ENCODE results near the gene MACROD2. TPM values are rescaled to one million over a fixed set of nuclear protein-coding genes. Genes with fewer than 3 reads are reported as not detected.

MACROD2 gene
- total RNA-seq, 4 donors from 2014 or later: 1.8 to 4.8 (median 2.9) TPM

DNA sequence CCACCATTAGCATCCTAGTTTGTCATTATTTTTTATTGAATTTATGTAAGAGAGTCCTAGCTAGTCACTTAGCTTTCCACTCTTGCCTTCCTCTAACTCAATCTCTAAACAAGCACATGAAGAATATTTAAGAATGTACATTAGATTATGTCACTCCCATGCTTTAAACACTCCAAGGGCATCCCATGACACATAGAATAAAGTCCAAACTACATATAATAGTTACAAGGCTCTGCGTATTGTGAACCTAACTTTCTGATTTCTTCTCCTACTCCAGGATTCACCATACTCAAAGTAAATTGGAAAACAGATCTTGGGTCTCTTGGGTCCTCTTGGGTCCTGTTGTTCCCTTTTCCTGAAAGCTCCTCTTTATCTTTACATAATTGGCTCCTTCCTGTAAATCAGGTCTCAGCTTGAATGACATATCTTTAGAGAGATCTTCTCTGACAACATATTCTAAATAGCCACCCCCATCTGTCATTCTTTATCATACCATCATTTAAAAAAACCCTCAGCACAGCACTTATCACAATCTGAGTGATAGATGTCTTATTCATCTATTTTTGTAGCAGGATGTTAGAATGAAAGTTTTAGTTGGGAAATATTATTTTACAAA lies 1384.5 kb downstream of the MACROD2 start:
- DNase-seq: no peak
- no peak overlapping the region for H3K27ac ChIP-seq
- H3K36me3 ChIP-seq: no peaks in the 10 kb centered on the region
- H3K9me3 ChIP-seq: no peaks in the 10 kb centered on the region
- intact Hi-C loops (cut with DNase I): no loop called here
- H3K4me3 ChIP-seq: no peak overlapping the region
- 95 to 100% methylated on average over 1 of the region's 1 CpG for WGBS, 2 donors
- no peaks in the 10 kb centered on the region for H3K27me3 ChIP-seq
- TF ChIP-seq, protein P1, sequence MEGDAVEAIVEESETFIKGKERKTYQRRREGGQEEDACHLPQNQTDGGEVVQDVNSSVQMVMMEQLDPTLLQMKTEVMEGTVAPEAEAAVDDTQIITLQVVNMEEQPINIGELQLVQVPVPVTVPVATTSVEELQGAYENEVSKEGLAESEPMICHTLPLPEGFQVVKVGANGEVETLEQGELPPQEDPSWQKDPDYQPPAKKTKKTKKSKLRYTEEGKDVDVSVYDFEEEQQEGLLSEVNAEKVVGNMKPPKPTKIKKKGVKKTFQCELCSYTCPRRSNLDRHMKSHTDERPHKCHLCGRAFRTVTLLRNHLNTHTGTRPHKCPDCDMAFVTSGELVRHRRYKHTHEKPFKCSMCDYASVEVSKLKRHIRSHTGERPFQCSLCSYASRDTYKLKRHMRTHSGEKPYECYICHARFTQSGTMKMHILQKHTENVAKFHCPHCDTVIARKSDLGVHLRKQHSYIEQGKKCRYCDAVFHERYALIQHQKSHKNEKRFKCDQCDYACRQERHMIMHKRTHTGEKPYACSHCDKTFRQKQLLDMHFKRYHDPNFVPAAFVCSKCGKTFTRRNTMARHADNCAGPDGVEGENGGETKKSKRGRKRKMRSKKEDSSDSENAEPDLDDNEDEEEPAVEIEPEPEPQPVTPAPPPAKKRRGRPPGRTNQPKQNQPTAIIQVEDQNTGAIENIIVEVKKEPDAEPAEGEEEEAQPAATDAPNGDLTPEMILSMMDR (IDR thresholded peaks at IDR 0.05): no peak
- no peak for TF ChIP-seq POLR2A (IDR thresholded peaks at IDR 0.05)
- H3K4me1 ChIP-seq: no peaks in the 10 kb centered on the region

GRCh38 chr20:15380770-15381169 lies 1385.5 kb downstream of the MACROD2 start:
- intact Hi-C loops (cut with DNase I): no loop called here
- Histone ChIP-seq H3K4me1 (no peaks in the 10 kb centered on the region), H3K27me3 (no peaks in the 10 kb centered on the region), H3K4me3 (no peak overlapping the region), H3K27ac (no peak overlapping the region), H3K36me3 (no peaks in the 10 kb centered on the region), H3K9me3 (no peaks in the 10 kb centered on the region)
- WGBS, 2 donors: 43 to 58% methylated on average over 1 of the region's 1 CpG
- no peak for DNase-seq
- TF ChIP-seq, protein P1 (IDR thresholded peaks at IDR 0.05): no peak
- TF ChIP-seq POLR2A (IDR thresholded peaks at IDR 0.05): no peak

GRCh38 chr20:15387228-15387627 lies 1391.9 kb downstream of the MACROD2 start:
- H3K4me3 ChIP-seq: no peak overlapping the region
- H3K36me3 ChIP-seq: no peaks in the 10 kb centered on the region
- H3K27me3 ChIP-seq: no peaks in the 10 kb centered on the region
- H3K27ac ChIP-seq: no peak overlapping the region
- TF ChIP-seq, protein P1 (IDR thresholded peaks at IDR 0.05): no peak
- TF ChIP-seq POLR2A (IDR thresholded peaks at IDR 0.05): no peak
- H3K9me3 ChIP-seq: no peaks in the 10 kb centered on the region
- H3K4me1 ChIP-seq: no peaks in the 10 kb centered on the region
- no peak for DNase-seq
- intact Hi-C loops (cut with DNase I): no loop called here

DNA sequence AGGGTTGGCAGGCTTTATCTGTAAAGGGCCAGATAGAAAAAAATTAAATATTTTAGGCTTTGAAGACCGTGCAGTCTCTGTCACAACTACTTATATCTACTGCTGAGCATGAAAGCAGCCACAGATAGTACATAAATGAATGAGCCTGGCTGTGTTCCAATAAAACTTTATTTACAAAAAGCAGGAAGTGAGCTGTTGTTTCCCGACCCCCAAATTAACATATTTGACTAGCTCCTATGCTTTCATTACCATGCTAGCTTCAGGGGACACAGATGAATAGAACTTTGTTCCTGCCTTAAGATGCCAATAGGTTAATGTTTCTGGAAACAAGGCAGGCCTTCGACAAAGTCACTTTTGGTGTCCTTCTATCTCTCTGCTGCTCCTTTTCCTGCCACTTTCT lies 1400.1 kb downstream of the MACROD2 start:
- Histone ChIP-seq H3K9me3 (no peaks in the 10 kb centered on the region), H3K4me1 (no peaks in the 10 kb centered on the region), H3K4me3 (no peak overlapping the region), H3K27me3 (no peaks in the 10 kb centered on the region), H3K36me3 (no peaks in the 10 kb centered on the region), H3K27ac (no peak overlapping the region)
- WGBS, 2 donors: 57 to 75% methylated on average over 3 of the region's 3 CpGs
- no peak for DNase-seq
- TF ChIP-seq, protein P1 (IDR thresholded peaks at IDR 0.05): no peak
- no peak for TF ChIP-seq POLR2A (IDR thresholded peaks at IDR 0.05)
- intact Hi-C loops (cut with DNase I): no loop called here

GRCh38 chr20:15396026-15396425 lies 1400.7 kb downstream of the MACROD2 start:
- intact Hi-C loops (cut with DNase I): no loop called here
- H3K4me3 ChIP-seq: no peak overlapping the region
- H3K9me3 ChIP-seq: no peaks in the 10 kb centered on the region
- 82% methylated on average over 2 of the region's 2 CpGs for WGBS, 2 donors
- no peak for DNase-seq
- no peak overlapping the region for H3K27ac ChIP-seq
- H3K27me3 ChIP-seq: no peaks in the 10 kb centered on the region
- H3K36me3 ChIP-seq: no peaks in the 10 kb centered on the region
- H3K4me1 ChIP-seq: no peaks in the 10 kb centered on the region
- TF ChIP-seq POLR2A (IDR thresholded peaks at IDR 0.05): no peak
- TF ChIP-seq, protein P1 (IDR thresholded peaks at IDR 0.05): no peak
